Peyer's patch (tissue), 4 donors: ENCODE measurements around the gene MUC6. TPM values are rescaled to one million over a fixed set of nuclear protein-coding genes. Genes with fewer than 3 reads are reported as not detected.

Source experiments
- DNase-seq, 3 donors: peaks; one replicate each; pipeline ENCODE4 v3.0.0-alpha.2; 2017 to 2019
- H3K27ac ChIP-seq, 4 donors: fragments of 200-600 bp; sonication (generic); one replicate each; pipeline ENCODE4 v1.5.1; 2016 to 2019
- H3K27me3 ChIP-seq, 2 donors: fragments of 200-600 bp; sonication (generic); one replicate each; pipeline ENCODE4 v1.5.1; 2019
- H3K36me3 ChIP-seq, 3 donors: fragments of 200-600 bp; sonication (generic); one replicate each; pipeline ENCODE4 v1.5.1; 2016 to 2019
- H3K4me1 ChIP-seq, 4 donors: fragments of 200-600 bp; sonication (generic); one replicate each; pipeline ENCODE4 v1.5.1; 2016 to 2019
- H3K4me3 ChIP-seq, 4 donors: fragments of 200-600 bp; sonication (generic); 1 replicate in 3 of 4; 2 replicates in 1 of 4; pipeline ENCODE4 v1.5.1; 2016 to 2019; ENCODE audit warnings: mild to moderate bottlenecking in 1 of 4
- H3K9me3 ChIP-seq, 4 donors: fragments of 200-600 bp; sonication (generic); one replicate each; pipeline ENCODE4 v1.5.1; 2016 to 2019; ENCODE audit warnings: mild to moderate bottlenecking in 1 of 4
- POLR2A ChIP-seq, 2 donors: fragments of 450-650 bp; IDR thresholded peaks; one replicate each; pipeline ENCODE4 v1.5.1; 2017; ENCODE audit warnings: antibody characterized with exemption in 2 of 2, mild to moderate bottlenecking in 2 of 2, moderate library complexity in 2 of 2
- total RNA-seq, 4 donors: library from RNA; depleted of rRNA; stranded (reverse); fragments of >200 nt; gene quantifications; one replicate each; pipeline ENCODE4 v1.1.0, GENCODE V29; 2016
- TF ChIP-seq, protein P1 (sequence below), 6 experiments: fragments of 450-650 bp in 4 of 6; fragments of 200-600 bp in 2 of 6; sonication (generic) in 1 of 6; IDR thresholded peaks; one replicate each; pipeline ENCODE4 v1.5.1; 2017 to 2019; ENCODE audit warnings: antibody characterized with exemption in 6 of 6, mild to moderate bottlenecking in 3 of 6, moderate library complexity in 1 of 6

Gene MUC6
- total RNA-seq, 4 donors from 2014 or later, result not detected

DNA sequence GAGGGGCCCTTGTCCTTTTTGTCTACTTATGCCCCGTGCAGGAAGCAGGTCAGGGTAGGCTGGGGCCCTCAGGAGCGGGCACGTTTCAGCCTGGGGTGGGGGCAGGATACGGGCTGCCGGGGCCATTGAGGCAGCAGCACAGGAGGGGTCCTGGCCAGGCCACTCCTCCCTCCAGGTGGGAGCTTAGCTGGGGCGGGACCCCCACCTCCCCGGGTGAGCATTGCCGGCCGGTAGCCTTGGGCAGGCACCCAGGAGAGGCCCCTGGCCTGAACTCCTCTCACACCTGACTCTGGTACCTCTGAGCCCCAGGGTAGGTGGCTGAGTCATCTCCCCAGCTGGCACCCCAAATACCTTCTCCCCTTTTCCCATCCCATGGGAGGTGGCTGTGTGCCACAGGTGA lies 5.0 kb upstream of the MUC6 start:
- no peak overlapping the region for H3K27ac ChIP-seq
- no peaks in the 10 kb centered on the region for H3K4me1 ChIP-seq
- no peak overlapping the region for H3K4me3 ChIP-seq

DNA sequence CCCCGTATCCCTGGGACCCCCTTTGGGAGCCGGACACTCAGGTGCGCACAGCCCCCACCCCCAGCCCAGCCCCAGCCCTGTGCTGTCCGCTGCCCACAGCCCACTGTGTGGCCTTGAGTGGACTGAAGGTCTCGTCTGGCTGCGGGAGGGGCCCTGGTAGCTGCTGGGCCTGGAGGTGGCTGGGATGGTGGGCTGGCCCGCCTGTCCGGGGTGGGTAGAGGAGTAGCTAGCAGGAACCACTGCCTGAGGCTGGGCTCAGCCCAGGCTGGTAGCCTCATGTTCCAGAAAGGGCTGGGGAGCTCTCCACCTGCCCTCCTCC lies 4.6 kb upstream of the MUC6 start:
- no peak overlapping the region for H3K4me3 ChIP-seq
- TF ChIP-seq POLR2A (IDR thresholded peaks at IDR 0.05), result no peak
- TF ChIP-seq, protein P1, sequence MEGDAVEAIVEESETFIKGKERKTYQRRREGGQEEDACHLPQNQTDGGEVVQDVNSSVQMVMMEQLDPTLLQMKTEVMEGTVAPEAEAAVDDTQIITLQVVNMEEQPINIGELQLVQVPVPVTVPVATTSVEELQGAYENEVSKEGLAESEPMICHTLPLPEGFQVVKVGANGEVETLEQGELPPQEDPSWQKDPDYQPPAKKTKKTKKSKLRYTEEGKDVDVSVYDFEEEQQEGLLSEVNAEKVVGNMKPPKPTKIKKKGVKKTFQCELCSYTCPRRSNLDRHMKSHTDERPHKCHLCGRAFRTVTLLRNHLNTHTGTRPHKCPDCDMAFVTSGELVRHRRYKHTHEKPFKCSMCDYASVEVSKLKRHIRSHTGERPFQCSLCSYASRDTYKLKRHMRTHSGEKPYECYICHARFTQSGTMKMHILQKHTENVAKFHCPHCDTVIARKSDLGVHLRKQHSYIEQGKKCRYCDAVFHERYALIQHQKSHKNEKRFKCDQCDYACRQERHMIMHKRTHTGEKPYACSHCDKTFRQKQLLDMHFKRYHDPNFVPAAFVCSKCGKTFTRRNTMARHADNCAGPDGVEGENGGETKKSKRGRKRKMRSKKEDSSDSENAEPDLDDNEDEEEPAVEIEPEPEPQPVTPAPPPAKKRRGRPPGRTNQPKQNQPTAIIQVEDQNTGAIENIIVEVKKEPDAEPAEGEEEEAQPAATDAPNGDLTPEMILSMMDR (IDR thresholded peaks at IDR 0.05), result no peak
- no peak for DNase-seq
- H3K27ac ChIP-seq, result no peak overlapping the region
- H3K4me1 ChIP-seq, result no peaks in the 10 kb centered on the region
- H3K9me3 ChIP-seq, result no peaks in the 10 kb centered on the region
- H3K36me3 ChIP-seq, result no peaks in the 10 kb centered on the region
- H3K27me3 ChIP-seq, result no peaks in the 10 kb centered on the region

More for the DNA sequence above, 5.0 kb upstream of the MUC6 start:
- no peaks in the 10 kb centered on the region for H3K36me3 ChIP-seq
- TF ChIP-seq, protein P1 (IDR thresholded peaks at IDR 0.05), result no peak
- no peaks in the 10 kb centered on the region for H3K9me3 ChIP-seq
- DNase-seq, result no peak
- no peaks in the 10 kb centered on the region for H3K27me3 ChIP-seq

DNA sequence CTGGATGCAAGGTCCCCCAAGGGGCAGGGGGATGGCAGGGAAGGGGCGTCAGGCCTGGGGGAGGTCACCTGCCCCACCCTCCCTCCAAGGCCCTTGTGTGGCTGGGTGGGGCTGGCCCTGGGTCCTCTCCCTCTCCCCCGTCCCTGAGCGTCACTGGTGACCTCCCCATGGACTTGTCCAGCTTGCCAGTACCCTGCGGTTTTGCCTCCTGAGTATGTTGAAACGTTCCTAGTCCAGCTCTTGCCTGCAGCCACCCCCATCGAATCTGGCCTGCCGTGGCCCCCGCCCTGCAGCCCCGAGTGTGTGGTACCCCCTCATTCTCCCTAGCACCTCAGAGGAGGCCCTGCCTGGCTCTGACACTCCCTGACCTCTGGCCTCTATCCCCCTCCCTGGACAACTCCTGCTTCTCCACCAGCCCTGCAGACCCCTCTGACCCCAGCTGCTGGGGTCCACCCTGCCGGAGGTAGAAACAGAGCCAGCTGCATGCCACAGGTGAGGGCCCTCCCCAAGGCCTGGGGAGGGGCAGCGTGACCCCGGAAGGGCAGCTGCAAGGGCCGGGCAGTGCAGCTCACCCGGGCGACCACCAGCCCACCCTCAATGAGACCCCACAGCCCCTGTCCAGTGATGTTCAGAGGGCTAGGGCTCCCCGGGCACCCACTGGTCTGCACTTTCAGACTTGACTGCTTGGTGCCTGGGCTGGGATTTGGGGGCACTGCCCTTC lies 4.1 kb upstream of the MUC6 start:
- Histone ChIP-seq H3K9me3 (no peaks in the 10 kb centered on the region), H3K27ac (no peak overlapping the region), H3K36me3 (no peaks in the 10 kb centered on the region), H3K4me1 (no peaks in the 10 kb centered on the region), H3K27me3 (no peaks in the 10 kb centered on the region), H3K4me3 (no peak overlapping the region)
- no peak for TF ChIP-seq POLR2A (IDR thresholded peaks at IDR 0.05)
- TF ChIP-seq, protein P1 (IDR thresholded peaks at IDR 0.05), result no peak
- no peak for DNase-seq

DNA sequence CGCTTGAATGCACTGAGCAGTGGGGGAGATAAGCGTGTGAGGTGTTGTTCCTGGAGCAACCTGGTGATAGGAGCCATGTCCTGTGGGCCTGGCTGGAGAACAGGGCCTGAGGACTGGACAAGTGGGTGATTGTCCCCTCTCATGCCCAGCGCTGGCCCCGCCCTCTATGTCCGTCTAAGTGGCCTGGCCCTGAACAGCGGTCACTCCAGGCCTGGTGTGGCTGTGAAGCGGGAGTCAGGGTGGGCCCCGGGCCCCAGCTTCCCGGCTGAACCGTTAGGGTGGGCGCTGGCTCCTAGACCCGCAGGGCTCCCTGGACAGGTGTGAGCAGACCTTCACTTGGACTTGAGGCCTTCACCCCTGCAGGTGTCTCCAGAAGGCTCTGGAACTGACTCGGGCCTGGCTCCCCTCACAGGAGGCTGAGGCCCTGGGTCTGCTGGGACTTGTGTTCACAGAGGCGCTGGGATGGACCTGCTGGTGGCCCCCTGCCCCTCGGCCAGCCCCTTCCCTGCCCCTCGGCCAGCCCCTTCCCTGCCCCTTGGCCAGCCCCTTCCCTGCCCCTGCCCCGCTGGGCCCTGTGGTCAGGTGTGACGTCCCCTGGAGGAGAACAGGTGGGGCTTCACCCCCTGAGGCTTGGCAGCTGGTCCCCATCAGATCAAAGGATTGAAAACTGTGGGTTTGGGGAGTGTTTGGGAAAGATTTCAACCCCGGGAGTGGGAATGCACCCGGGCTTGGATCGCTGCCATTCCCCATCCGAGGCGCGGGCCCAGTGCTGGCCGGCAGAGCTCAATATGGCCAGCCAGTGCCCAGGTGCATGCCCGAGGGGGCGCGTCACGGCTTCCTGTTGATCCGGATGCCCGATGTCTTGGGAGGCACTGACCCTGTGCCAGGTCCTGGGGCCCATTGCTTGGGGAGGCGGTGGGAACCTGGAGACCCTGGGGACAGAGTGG lies 3.2 kb upstream of the MUC6 start:
- Histone ChIP-seq H3K27me3 (no peaks in the 10 kb centered on the region), H3K27ac (no peak overlapping the region)
- DNase-seq, result no peak

GRCh38 chr11:1038921-1039320 lies 2.4 kb upstream of the MUC6 start:
- no peaks in the 10 kb centered on the region for H3K9me3 ChIP-seq
- no peak for DNase-seq
- TF ChIP-seq POLR2A (IDR thresholded peaks at IDR 0.05), result no peak
- TF ChIP-seq, protein P1 (IDR thresholded peaks at IDR 0.05), result no peak
- H3K4me3 ChIP-seq, result no peak overlapping the region
- H3K27me3 ChIP-seq, result no peaks in the 10 kb centered on the region
- no peaks in the 10 kb centered on the region for H3K36me3 ChIP-seq
- H3K27ac ChIP-seq, result no peak overlapping the region
- H3K4me1 ChIP-seq, result no peaks in the 10 kb centered on the region

More for the DNA sequence above, 3.2 kb upstream of the MUC6 start:
- no peaks in the 10 kb centered on the region for H3K9me3 ChIP-seq
- no peak for TF ChIP-seq POLR2A (IDR thresholded peaks at IDR 0.05)
- no peak overlapping the region for H3K4me3 ChIP-seq
- H3K4me1 ChIP-seq, result no peaks in the 10 kb centered on the region
- H3K36me3 ChIP-seq, result no peaks in the 10 kb centered on the region

DNA sequence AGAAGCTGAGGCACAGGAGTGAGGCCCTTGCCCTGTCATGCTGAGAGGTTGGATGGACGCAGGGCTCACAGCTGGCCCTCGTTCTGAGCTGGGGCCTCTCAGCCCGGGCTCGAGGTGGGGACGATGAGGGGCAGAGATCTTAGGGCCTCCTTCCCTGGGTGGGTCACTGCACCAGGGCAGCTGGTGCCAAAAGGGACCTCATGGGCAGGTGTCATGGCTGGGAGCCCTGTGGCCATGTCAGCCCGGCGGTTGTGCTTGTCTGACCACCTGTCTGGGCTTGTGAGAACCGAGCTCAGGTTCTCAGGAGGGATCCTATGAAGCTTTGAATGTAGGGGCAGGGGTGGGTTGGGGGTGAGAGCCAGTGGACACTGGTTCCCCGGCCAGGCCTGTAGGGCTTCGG lies 1.8 kb upstream of the MUC6 start:
- no peak for DNase-seq
- no peak overlapping the region for H3K27ac ChIP-seq
- no peaks in the 10 kb centered on the region for H3K9me3 ChIP-seq
- no peak overlapping the region for H3K4me3 ChIP-seq
- no peaks in the 10 kb centered on the region for H3K27me3 ChIP-seq
- H3K4me1 ChIP-seq, result no peaks in the 10 kb centered on the region
- no peaks in the 10 kb centered on the region for H3K36me3 ChIP-seq
- TF ChIP-seq, protein P1 (IDR thresholded peaks at IDR 0.05), result no peak
- no peak for TF ChIP-seq POLR2A (IDR thresholded peaks at IDR 0.05)
